HUES64 (cell line): ENCODE measurements around the gene MOGAT1.
A peak's percentile ranks its signal among the peaks of the same experiment; 100 is the strongest.

Experiments used
- H3K27ac ChIP-seq: 2 replicates; pipeline ENCODE4 v1.7.0; 2013; ENCODE audit warnings: low read depth, low read length, inconsistent platforms
- H3K27me3 ChIP-seq: 2 replicates; pipeline ENCODE4 v1.6.1; 2013; ENCODE audit warnings: mild to moderate bottlenecking, low read length; ENCODE audit not compliant: insufficient read depth
- H3K36me3 ChIP-seq: 2 replicates; pipeline ENCODE4 v1.6.1; 2013; ENCODE audit warnings: mild to moderate bottlenecking, low read length; ENCODE audit not compliant: insufficient read depth
- H3K4me1 ChIP-seq: 2 replicates; pipeline ENCODE4 v1.6.1; 2013; ENCODE audit warnings: mild to moderate bottlenecking, low read length, moderate library complexity; ENCODE audit not compliant: insufficient read depth
- H3K4me3 ChIP-seq: 2 replicates; pipeline ENCODE4 v1.5.1; 2013; ENCODE audit warnings: mild to moderate bottlenecking, low read length, moderate library complexity
- H3K9ac ChIP-seq: 2 replicates; pipeline ENCODE4 v1.6.1; 2013; ENCODE audit warnings: mild to moderate bottlenecking, low read depth, low read length
- H3K9me3 ChIP-seq: 2 replicates; pipeline ENCODE4 v1.6.1; 2013; ENCODE audit warnings: low read depth, low read length; ENCODE audit not compliant: insufficient read depth
- WGBS: fragments of 150-250, 120-280 bp; methylation state at CpG from one replicate; pipeline ENCODE4 v1.1.7; 2013; ENCODE audit warnings: missing lambda C conversion rate; 5-methylcytosine and 5-hydroxymethylcytosine counted together

MOGAT1 gene

GRCh38 chr2:222732489-222733178, 61.2 kb downstream of the MOGAT1 start:
- Histone ChIP-seq H3K4me1 (no peaks in the 10 kb centered on the region; the same call in 1 of the 2 replicates), H3K9me3 (no peaks in the 10 kb centered on the region), H3K27ac (no peak overlapping the region), H3K27me3 (no peaks in the 10 kb centered on the region), H3K4me3 (no peak overlapping the region), H3K9ac (no peak overlapping the region), H3K36me3 (no peaks in the 10 kb centered on the region)
- 82% methylated on average over 4 of the region's 4 CpGs for WGBS

DNA sequence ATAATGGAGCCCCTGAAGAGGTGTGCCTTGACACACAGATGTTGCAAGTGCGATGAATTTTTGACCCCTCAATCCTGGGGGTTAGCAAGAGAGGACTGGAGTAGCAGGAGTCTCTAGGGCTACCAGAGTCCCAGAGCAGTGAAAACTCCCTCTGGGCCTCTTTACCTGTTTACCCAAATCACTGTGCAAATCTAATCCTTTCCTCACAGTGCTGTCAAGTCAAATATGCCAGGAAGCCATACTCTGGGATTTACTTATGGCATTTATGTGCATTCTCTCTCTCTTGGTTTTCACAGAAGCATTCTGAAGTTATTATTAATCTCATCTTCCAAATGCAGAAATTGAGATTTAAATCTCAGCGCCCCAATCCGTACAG, 62.0 kb downstream of the MOGAT1 start:
- WGBS = 96% methylated on average over 3 of the region's 3 CpGs
- no peak overlapping the region for H3K9ac ChIP-seq

GRCh38 chr2:222733846-222734702, 62.6 kb downstream of the MOGAT1 start:
- Histone ChIP-seq H3K36me3 (no peaks in the 10 kb centered on the region), H3K4me1 (peaks cover 8% of the 10 kb centered on the region; the same call in 1 of the 2 replicates), H3K27ac (no peak overlapping the region), H3K27me3 (no peaks in the 10 kb centered on the region), H3K9ac (no peak overlapping the region), H3K4me3 (no peak overlapping the region), H3K9me3 (no peaks in the 10 kb centered on the region)
- WGBS = 91% methylated on average over 10 of the region's 10 CpGs

More for the DNA sequence above, 62.0 kb downstream of the MOGAT1 start:
- Histone ChIP-seq H3K4me3 (no peak overlapping the region), H3K27me3 (no peaks in the 10 kb centered on the region), H3K4me1 (peaks cover 1% of the 10 kb centered on the region; the same call in 1 of the 2 replicates), H3K9me3 (no peaks in the 10 kb centered on the region), H3K36me3 (no peaks in the 10 kb centered on the region), H3K27ac (no peak overlapping the region)

- H3K27ac ChIP-seq = no peak overlapping the region
- no peak overlapping the region for H3K9ac ChIP-seq
- WGBS = 89% methylated on average over 1 of the region's 1 CpG
- H3K27me3 ChIP-seq = no peaks in the 10 kb centered on the region
- H3K4me1 ChIP-seq = peaks cover 9% of the 10 kb centered on the region; the same call in 1 of the 2 replicates
- H3K9me3 ChIP-seq = no peaks in the 10 kb centered on the region
- no peaks in the 10 kb centered on the region for H3K36me3 ChIP-seq
- H3K4me3 ChIP-seq = no peak overlapping the region
Observed at GRCh38 chr2:222734703-222735014, 63.2 kb downstream of the MOGAT1 start.

DNA sequence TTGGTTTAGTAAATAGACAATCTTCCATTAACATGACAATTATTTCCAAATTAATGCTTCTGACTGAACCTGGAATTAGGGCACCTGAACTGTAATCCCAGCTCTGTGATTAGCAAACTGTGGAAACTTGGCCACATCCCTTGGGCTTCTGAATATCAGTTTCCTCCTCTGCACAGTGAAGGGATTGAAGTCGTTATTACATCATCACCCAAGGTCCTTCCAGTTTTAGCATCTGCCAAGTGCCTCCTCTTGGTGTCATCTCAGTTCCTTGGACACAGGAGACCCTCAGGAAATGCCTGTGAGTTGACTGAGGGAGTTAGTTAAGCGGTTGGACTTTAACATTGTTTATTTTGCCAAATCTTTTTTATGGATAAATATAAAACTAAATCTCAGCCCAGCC, 64.8 kb downstream of the MOGAT1 start:
- 78% methylated on average over 1 of the region's 2 CpGs for WGBS
- H3K4me3 ChIP-seq = no peak overlapping the region
- no peaks in the 10 kb centered on the region for H3K36me3 ChIP-seq
- H3K4me1 ChIP-seq = peaks cover 9% of the 10 kb centered on the region; the same call in 1 of the 2 replicates
- no peak overlapping the region for H3K9ac ChIP-seq
- H3K27ac ChIP-seq = no peak overlapping the region
- no peaks in the 10 kb centered on the region for H3K9me3 ChIP-seq
- H3K27me3 ChIP-seq = no peaks in the 10 kb centered on the region

DNA sequence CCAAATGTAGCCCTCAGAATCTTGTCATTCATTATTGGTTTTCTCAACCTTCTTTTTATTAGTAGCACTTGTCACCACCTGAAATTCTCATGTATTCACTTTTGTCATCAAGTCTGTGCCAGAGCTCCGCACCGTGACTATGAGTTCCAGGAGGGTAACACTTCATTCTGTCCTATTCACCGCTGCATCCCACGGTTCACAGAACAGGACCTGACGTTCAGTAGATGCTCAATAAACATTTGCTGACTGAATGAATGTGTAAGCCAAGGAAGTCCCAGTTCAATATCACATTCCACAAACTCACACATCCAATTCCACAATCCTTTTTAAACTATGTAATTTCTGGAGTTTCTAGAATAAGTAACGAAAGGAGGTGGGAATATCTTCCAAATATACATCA, 65.5 kb downstream of the MOGAT1 start:
- Histone ChIP-seq H3K27ac (no peak overlapping the region), H3K27me3 (no peaks in the 10 kb centered on the region), H3K4me1 (peaks cover 9% of the 10 kb centered on the region; the same call in 1 of the 2 replicates), H3K9ac (no peak overlapping the region), H3K36me3 (no peaks in the 10 kb centered on the region), H3K9me3 (no peaks in the 10 kb centered on the region), H3K4me3 (no peak overlapping the region)
- 98% methylated on average over 6 of the region's 6 CpGs for WGBS

DNA sequence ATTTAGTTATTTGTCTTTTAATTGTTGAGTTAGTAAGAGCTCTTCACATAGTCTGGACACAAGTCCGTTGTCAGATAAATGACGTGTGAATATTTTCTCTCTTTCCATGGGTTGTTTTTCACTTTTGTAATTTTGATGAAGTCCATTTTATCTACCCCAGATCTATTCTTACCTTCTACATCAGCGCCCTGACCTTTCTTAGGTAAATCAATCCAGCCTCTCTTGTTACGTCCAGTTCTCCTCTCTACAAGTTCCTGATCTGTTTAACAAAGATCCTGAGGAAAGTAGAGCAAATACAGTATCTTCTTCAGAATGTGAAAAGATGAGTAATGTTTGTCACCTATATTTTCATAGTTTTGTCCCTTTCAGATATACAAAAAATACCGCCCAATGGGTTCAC, 66.9 kb downstream of the MOGAT1 start:
- H3K36me3 ChIP-seq = no peaks in the 10 kb centered on the region
- H3K27ac ChIP-seq = peak overlapping the region; percentile 65
- 91% methylated on average over 4 of the region's 5 CpGs for WGBS
- no peaks in the 10 kb centered on the region for H3K9me3 ChIP-seq
- H3K27me3 ChIP-seq = no peaks in the 10 kb centered on the region
- H3K9ac ChIP-seq = no peak overlapping the region
- H3K4me1 ChIP-seq = peaks cover 9% of the 10 kb centered on the region; the same call in 1 of the 2 replicates
- no peak overlapping the region for H3K4me3 ChIP-seq

DNA sequence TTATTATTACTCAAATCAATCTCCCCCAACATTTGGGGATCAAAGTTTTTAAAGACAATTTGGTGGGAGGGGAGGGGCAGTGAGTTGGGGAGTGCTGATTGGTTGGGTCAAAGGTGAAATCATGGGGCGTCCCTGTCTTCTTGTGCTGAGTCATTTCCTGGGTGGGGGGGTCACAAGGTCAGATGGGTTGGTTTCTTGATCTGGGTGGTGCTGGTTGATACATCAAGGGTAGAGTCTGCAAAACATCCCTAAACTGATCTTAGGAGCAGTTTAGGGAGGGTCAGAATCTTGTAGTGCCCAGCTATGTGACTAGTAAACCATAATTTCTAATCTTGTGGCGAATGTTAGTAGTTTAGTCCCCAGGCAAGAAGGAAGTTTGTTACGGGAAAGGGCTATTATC, 67.4 kb downstream of the MOGAT1 start:
- no peak overlapping the region for H3K9ac ChIP-seq
- 93% methylated on average over 2 of the region's 3 CpGs for WGBS

GRCh38 chr2:222739939-222740338, 68.5 kb downstream of the MOGAT1 start:
- 89% methylated on average over 4 of the region's 4 CpGs for WGBS

More for the DNA sequence above, 67.4 kb downstream of the MOGAT1 start:
- Histone ChIP-seq H3K4me1 (peaks cover 9% of the 10 kb centered on the region; the same call in 1 of the 2 replicates), H3K4me3 (no peak overlapping the region), H3K27ac (peak overlapping the region; percentile 65), H3K27me3 (no peaks in the 10 kb centered on the region), H3K36me3 (no peaks in the 10 kb centered on the region), H3K9me3 (no peaks in the 10 kb centered on the region)

DNA sequence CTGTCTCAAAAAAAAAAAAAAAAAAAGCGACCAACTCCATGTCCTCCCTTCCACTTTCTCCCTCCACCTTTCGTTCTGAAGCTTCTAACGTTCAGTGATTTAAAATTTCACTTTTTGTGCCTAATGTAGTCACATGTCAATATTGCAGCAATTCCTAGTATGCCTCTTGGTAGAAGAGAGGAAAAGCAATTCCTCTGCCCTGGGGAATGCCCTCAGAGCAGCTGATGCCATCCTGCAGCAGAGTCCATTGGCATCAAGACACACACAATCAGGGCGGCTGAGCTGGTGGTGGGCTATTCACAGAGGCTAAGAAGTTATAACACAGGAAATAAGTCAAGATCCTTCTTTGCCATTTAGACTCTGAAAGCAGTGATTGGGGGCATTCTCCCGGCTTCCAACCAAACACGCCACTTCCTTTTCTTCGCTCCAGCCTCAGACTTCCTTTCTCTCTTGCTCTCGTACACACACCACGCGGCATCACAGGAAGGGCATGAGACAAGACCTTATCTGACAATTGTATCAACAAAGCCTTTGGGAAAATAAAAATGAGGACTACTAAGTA, 71.9 kb downstream of the MOGAT1 start:
- Histone ChIP-seq H3K27ac (no peak overlapping the region), H3K4me1 (peaks cover 34% of the 10 kb centered on the region), H3K27me3 (peaks cover 12% of the 10 kb centered on the region; the same call in 1 of the 2 replicates), H3K9me3 (no peaks in the 10 kb centered on the region), H3K4me3 (no peak overlapping the region), H3K36me3 (no peaks in the 10 kb centered on the region), H3K9ac (no peak overlapping the region)
- 82% methylated on average over 9 of the region's 10 CpGs for WGBS

More at GRCh38 chr2:222739939-222740338, 68.5 kb downstream of the MOGAT1 start:
- Histone ChIP-seq H3K27ac (no peak overlapping the region), H3K9ac (no peak overlapping the region), H3K9me3 (no peaks in the 10 kb centered on the region), H3K4me3 (no peak overlapping the region), H3K27me3 (no peaks in the 10 kb centered on the region), H3K36me3 (no peaks in the 10 kb centered on the region), H3K4me1 (peaks cover 9% of the 10 kb centered on the region; the same call in 1 of the 2 replicates)
